ENCODE measurements around the gene ZNF529.

The ZNF529 gene

DNA sequence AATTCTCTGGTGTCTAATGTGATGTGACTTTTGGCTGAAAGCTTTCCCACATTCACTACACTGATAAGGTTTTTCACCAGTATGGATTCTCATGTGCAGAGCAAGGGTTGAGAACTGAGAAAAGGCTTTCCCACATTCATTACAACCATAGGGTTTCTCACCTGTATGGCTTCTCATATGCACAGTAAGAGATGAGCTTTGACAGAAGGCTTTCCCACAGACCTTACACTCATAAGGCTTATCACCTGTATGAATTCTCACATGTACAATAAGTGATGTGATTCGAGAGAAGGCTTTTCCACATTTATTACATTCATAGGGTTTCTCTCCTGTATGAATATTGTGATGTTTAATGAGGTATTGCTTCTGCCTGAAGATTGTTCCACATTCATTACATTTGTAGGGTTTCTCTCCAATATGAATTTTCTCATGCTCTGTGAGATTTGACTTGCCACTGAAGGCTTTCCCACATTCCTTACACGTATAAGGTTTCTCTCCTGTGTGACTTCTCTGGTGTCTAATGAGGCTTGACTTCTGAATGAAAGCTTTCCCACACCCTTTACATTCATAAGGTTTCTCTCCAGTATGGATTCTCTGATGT, 59.0 kb downstream of the ZNF529 start:
- no peak for DNase-seq (ENCODE audit: low spot score)

- no peak for DNase-seq (ENCODE audit: low spot score)
Observed at GRCh38 chr19:36508325-36508724, 64.8 kb downstream of the ZNF529 start.

GRCh38 chr19:36501973-36502372, 71.1 kb downstream of the ZNF529 start:
- DNase-seq (ENCODE audit: low spot score) = no peak

GRCh38 chr19:36497001-36497400, 76.1 kb downstream of the ZNF529 start:
- DNase-seq (ENCODE audit: low spot score) = no peak
